HL-60 (cell line): ENCODE data around the gene GLRX5.

Source experiments
- CTCF ChIP-seq: IDR thresholded peaks from one replicate; pipeline ENCODE4 v1.5.1; 2011; ENCODE audit warnings: low read length, control low read depth, inconsistent platforms; ENCODE audit not compliant: insufficient read depth
- GABPA ChIP-seq: IDR thresholded peaks from 2 replicates; pipeline ENCODE4 v1.6.1; 2012; ENCODE audit warnings: low read depth
- POLR2AphosphoS5 ChIP-seq: IDR thresholded peaks from 2 replicates; pipeline ENCODE4 v1.6.1; 2012; ENCODE audit warnings: low read depth

DNA sequence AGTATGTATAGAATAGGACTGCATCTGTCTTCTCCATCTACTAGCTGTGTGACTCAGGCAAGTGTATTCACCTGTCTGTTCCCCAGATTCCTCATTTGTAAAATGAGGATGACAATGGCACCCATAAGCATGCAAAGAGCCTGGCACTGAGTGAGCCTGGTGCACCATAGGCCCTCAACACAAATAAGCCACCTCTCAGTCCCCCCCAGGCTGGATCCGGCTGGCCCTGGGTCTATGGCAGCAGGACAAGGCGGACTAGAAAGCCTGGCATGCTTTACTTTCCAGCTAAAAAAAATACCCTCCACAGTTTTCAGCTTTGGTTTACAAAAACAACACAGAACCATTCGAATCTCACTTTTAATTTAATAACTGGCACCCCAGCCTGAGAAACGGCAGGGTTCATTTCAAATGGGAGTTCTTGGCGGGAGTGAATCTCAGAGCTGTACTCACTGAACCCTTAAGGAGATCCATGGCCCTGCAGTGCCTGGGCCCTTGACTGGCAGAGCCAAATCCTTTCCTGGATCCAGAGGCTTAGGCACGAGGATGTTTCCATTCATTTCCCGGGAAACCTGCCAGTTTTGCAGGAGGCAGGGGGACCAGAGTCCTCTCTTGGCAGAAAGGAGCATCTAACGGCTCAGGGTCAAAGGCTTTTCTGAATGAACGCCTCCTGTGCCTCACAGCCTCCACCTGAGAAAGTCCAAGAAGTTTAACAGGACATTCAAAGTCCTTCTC, 36.1 kb upstream of the GLRX5 start:
- TF ChIP-seq CTCF (no peak), GABPA (no peak), POLR2AphosphoS5 (no peak)
